GM13976 (cell line): ENCODE data around the gene RSPH4A.
"Not testable (repeated sequence)": the region's sequence is repeated elsewhere in the genome, so short reads cannot be mapped to it uniquely, and the experiment has no call there.

Experiments
- DNase-seq: peaks from one replicate; pipeline ENCODE4 v3.0.0; 2012; ENCODE audit warnings: low spot score
- CTCF ChIP-seq: IDR thresholded peaks from 2 replicates; pipeline ENCODE4 v1.5.1; 2012; ENCODE audit warnings: borderline replicate concordance, mild to moderate bottlenecking; ENCODE audit not compliant: insufficient read depth; ENCODE audit errors: extremely low read depth, missing control alignments, control extremely low read depth
- in situ Hi-C: fragments of 300-500 bp; cut with MboI; formaldehyde crosslinking; loops from one replicate; pipeline ENCODE4 v1.12.0; 2022; ENCODE audit warnings: low sequenced_read_pairs, mixed read lengths, inconsistent platforms; ENCODE audit not compliant: unreplicated experiment

RSPH4A gene

GRCh38 chr6:116651916-116652315 lies 35.6 kb downstream of the RSPH4A start:
- in situ Hi-C loops: no loop called here
- no peak for TF ChIP-seq CTCF
- DNase-seq: no peak

- in situ Hi-C loops: no loop called here
- no peak for DNase-seq
- no peak for TF ChIP-seq CTCF
Measured at GRCh38 chr6:116661594-116661993, 45.3 kb downstream of the RSPH4A start.

- no peak for DNase-seq
- TF ChIP-seq CTCF: no peak
- in situ Hi-C loops: no loop called here
Measured at GRCh38 chr6:116662202-116662601, 45.9 kb downstream of the RSPH4A start.

GRCh38 chr6:116663308-116663707 lies 47.0 kb downstream of the RSPH4A start:
- in situ Hi-C loops: no loop called here
- no peak for TF ChIP-seq CTCF
- DNase-seq: no peak

GRCh38 chr6:116664169-116664568 lies 47.9 kb downstream of the RSPH4A start:
- in situ Hi-C loops, DNase-seq: not testable (repeated sequence)

- in situ Hi-C loops: no loop called here
- no peak for TF ChIP-seq CTCF
- no peak for DNase-seq
Measured at GRCh38 chr6:116665464-116665863, 49.2 kb downstream of the RSPH4A start.

- in situ Hi-C loops: no loop called here
- no peak for TF ChIP-seq CTCF
- peak; percentile 47 for DNase-seq
Measured at GRCh38 chr6:116666869-116667268, 50.6 kb downstream of the RSPH4A start.

GRCh38 chr6:116667623-116668022 lies 51.3 kb downstream of the RSPH4A start:
- in situ Hi-C loops: no loop called here
- no peak for DNase-seq

More at GRCh38 chr6:116667623-116668022, 51.3 kb downstream of the RSPH4A start:
- no peak for TF ChIP-seq CTCF
